Measurements from ENCODE around the gene MAP4K4. TPM values are rescaled to one million over a fixed set of nuclear protein-coding genes. Genes with fewer than 3 reads are reported as not detected.

The MAP4K4 gene
- total RNA-seq, 2 experiments from 2014 or later: 129 to 142 TPM

GRCh38 chr2:101942851-101943250 is 245.3 kb downstream of the MAP4K4 start:
- DNase-seq: no peak

More at GRCh38 chr2:101942851-101943250, 245.3 kb downstream of the MAP4K4 start:
- H3K4me3 Mint-ChIP-seq: no peak overlapping the region
- no peak overlapping the region for H3K27ac Mint-ChIP-seq
- H3K9me3 Mint-ChIP-seq: peaks cover 22% of the 10 kb centered on the region
- no peaks in the 10 kb centered on the region for H3K4me1 Mint-ChIP-seq
- peaks cover 5% of the 10 kb centered on the region for H3K36me3 Mint-ChIP-seq (ENCODE audit: low read depth)
- CTCF ChIA-PET: no interaction called here
- H3K27me3 Mint-ChIP-seq: peaks cover 18% of the 10 kb centered on the region
- POLR2A ChIA-PET: no interaction called here

Other genes with a start within 250 kb of the MAP4K4 start
- gene RFX8, start 222.6 kb upstream of the MAP4K4 start, total RNA-seq: 1 to 10 TPM; 2.1 to 2.8 TPM

Measured in activated CD4-positive, alpha-beta T cell treated with anti-CD3 and anti-CD28 coated beads, Interleukin-2, amount 10 ng/mL, durations not matched to agents 7 days and 5 days (primary cell).